Activated CD4-positive, alpha-beta T cell treated with anti-CD3 and anti-CD28 coated beads, Interleukin-2, Interleukin-4, amounts not matched to agents 100 ng/mL and 50 ng/mL, durations not matched to agents 16 hours and 8 hours (primary cell): Measurements from ENCODE around the gene GSTA3.
"Not testable (repeated sequence)": the region's sequence is repeated elsewhere in the genome, so short reads cannot be mapped to it uniquely, and the experiment has no call there.

Experiments used
- DNase-seq: peaks from one replicate; pipeline ENCODE4 v3.0.0-alpha.2; 2020; ENCODE audit warnings: low spot score

Gene GSTA3

GRCh38 chr6:52910091-52910490 lies 593 bp upstream of the GSTA3 start:
- DNase-seq = no peak

GRCh38 chr6:52909131-52909530 lies 367 bp downstream of the GSTA3 start:
- DNase-seq = no peak

- DNase-seq = no peak
Measured at GRCh38 chr6:52908526-52908925, 972 bp downstream of the GSTA3 start.

- DNase-seq = no peak
Measured at GRCh38 chr6:52904562-52905279, 4.8 kb downstream of the GSTA3 start.

- no peak for DNase-seq
Measured at GRCh38 chr6:52900536-52900935, 9.0 kb downstream of the GSTA3 start.

GRCh38 chr6:52895790-52896189 lies 13.7 kb downstream of the GSTA3 start:
- DNase-seq = not testable (repeated sequence)

GRCh38 chr6:52894285-52894684 lies 15.2 kb downstream of the GSTA3 start:
- no peak for DNase-seq

- DNase-seq = no peak
Measured at GRCh38 chr6:52893803-52894202, 15.7 kb downstream of the GSTA3 start.

GRCh38 chr6:52893221-52893620 lies 16.3 kb downstream of the GSTA3 start:
- no peak for DNase-seq

GRCh38 chr6:52890018-52890417 lies 19.5 kb downstream of the GSTA3 start:
- DNase-seq = no peak

GRCh38 chr6:52887910-52888524 lies 21.5 kb downstream of the GSTA3 start:
- DNase-seq = no peak

GRCh38 chr6:52881996-52882841 lies 27.3 kb downstream of the GSTA3 start:
- peak; percentile 83 for DNase-seq

GRCh38 chr6:52881662-52881995 lies 27.9 kb downstream of the GSTA3 start:
- DNase-seq = no peak

- DNase-seq = no peak
Measured at GRCh38 chr6:52877786-52878185, 31.7 kb downstream of the GSTA3 start.

GRCh38 chr6:52877168-52877567 lies 32.3 kb downstream of the GSTA3 start:
- no peak for DNase-seq

- DNase-seq = no peak
Measured at GRCh38 chr6:52876056-52876787, 33.3 kb downstream of the GSTA3 start.

- no peak for DNase-seq
Measured at GRCh38 chr6:52872031-52872430, 37.5 kb downstream of the GSTA3 start.

GRCh38 chr6:52871621-52872020 lies 37.9 kb downstream of the GSTA3 start:
- no peak for DNase-seq

GRCh38 chr6:52870335-52871091 lies 39.0 kb downstream of the GSTA3 start:
- not testable (repeated sequence) for DNase-seq

GRCh38 chr6:52868899-52869298 lies 40.6 kb downstream of the GSTA3 start:
- DNase-seq = not testable (repeated sequence)

- no peak for DNase-seq
Measured at GRCh38 chr6:52868240-52868639, 41.3 kb downstream of the GSTA3 start.

GRCh38 chr6:52861151-52861550 lies 48.3 kb downstream of the GSTA3 start:
- DNase-seq = not testable (repeated sequence)
